ENCODE measurements around the gene CCDC183. TPM values are rescaled to one million over a fixed set of nuclear protein-coding genes. Genes with fewer than 3 reads are reported as not detected.

The CCDC183 gene
- total and polyA plus RNA-seq, 2 of the 4 experiments (the other 2 are of a cell fraction), result under 0.01 to 0.29 TPM

- Histone ChIP-seq H2BK20ac (ENCODE audit: low read depth, low read length) (no peak overlapping the region), H3K27me3 (ENCODE audit: control insufficient read depth, insufficient read depth, low read length) (peaks cover 30% of the 10 kb centered on the region; the same call in 1 of the 2 replicates), H3K4ac (ENCODE audit: low read depth, low read length) (no peak overlapping the region), H3K9ac (ENCODE audit: low read depth, low read length) (no peak overlapping the region), H3K14ac (replicated peaks; ENCODE audit: low read depth, low read length) (no peak overlapping the region), H3K4me1 (ENCODE audit: control insufficient read depth, insufficient read depth, low read length) (no peaks in the 10 kb centered on the region), H3K23ac (ENCODE audit: low read depth, low read length) (no peak overlapping the region), H3K36me3 (ENCODE audit: control insufficient read depth, insufficient read depth, low read length) (no peaks in the 10 kb centered on the region), H3K9me3 (ENCODE audit: control insufficient read depth, insufficient read depth, low read length) (peaks cover 4% of the 10 kb centered on the region), H2BK120ac (ENCODE audit: low read depth, low read length) (no peak overlapping the region), H3K9me1 (ENCODE audit: insufficient read depth, low read length) (no peaks in the 10 kb centered on the region), H2AK9ac (replicated peaks; ENCODE audit: low read depth, low read length, poor library complexity) (no peak overlapping the region), H4K20me1 (ENCODE audit: insufficient read depth, low read length) (no peaks in the 10 kb centered on the region; the same call in 1 of the 2 replicates), H3K56ac (ENCODE audit: extremely low read depth, insufficient read depth, low read length) (no peak overlapping the region), H4K8ac (ENCODE audit: low read depth in 2 of 2, low read length in 2 of 2) (no peak overlapping the region), H3K4me3 (ENCODE audit: insufficient read depth, low read depth, low read length) (no peak overlapping the region), H3K4me2 (ENCODE audit: low read depth, low read length) (no peak overlapping the region), H2BK15ac (ENCODE audit: low read depth, low read length) (no peak overlapping the region), H4K91ac (ENCODE audit: insufficient read depth, low read depth, low read length) (no peak overlapping the region), H2AFZ (replicated peaks; ENCODE audit: low read length, poor library complexity) (no peak overlapping the region), H2BK5ac (ENCODE audit: low read depth, low read length, poor library complexity, severe bottlenecking) (no peak overlapping the region), H3K27ac (ENCODE audit: insufficient read depth, low read length) (no peak overlapping the region), H4K5ac (ENCODE audit: low read depth, low read length) (no peak overlapping the region), H3K79me1 (ENCODE audit: low read depth in 1 of 2, low read length in 2 of 2) (no peaks in the 10 kb centered on the region), H3K18ac (ENCODE audit: low read depth, low read length) (no peak overlapping the region), H2AK5ac (ENCODE audit: low read depth, low read length) (no peak overlapping the region)
- dilution Hi-C loops (cut with HindIII; ENCODE audit: low sequenced_read_pairs, unreplicated experiment) (no loop called here), in situ Hi-C loops (cut with MboI; ENCODE audit: low sequenced_read_pairs) (no loop called here), intact Hi-C loops (cut with micrococcal nuclease) (no loop called here)
- no TSS peak for BruUV-seq (replicated peaks)
- ATAC-seq (ENCODE audit: low read depth), result no peak
- POLR2A ChIA-PET (ENCODE audit: unreplicated experiment), result no interaction called here
- 72% methylated on average over 12 of the region's 22 CpGs; no CpG with 5 or more reads in 1 of the 2 experiments for WGBS, 2 experiments (ENCODE audit: extremely low coverage in 2 of 2, insufficient read length in 1 of 2)
- CTCF ChIA-PET, result no interaction called here
- no peak for DNase-seq
- TF ChIP-seq RCOR1 (IDR thresholded peaks at IDR 0.05; ENCODE audit: insufficient replicate concordance, low read length) (no peak), SMC3 (IDR thresholded peaks at IDR 0.05; ENCODE audit: low read depth, low read length) (no peak), POLR2A (IDR thresholded peaks at IDR 0.05; ENCODE audit: low read depth, low read length) (no peak), USF2 (IDR thresholded peaks at IDR 0.05; ENCODE audit: low read depth, low read length) (no peak), CTCF (conservative IDR thresholded peaks at IDR 0.05; ENCODE audit: low read depth, low read length) (no peak), MAZ (IDR thresholded peaks at IDR 0.05; ENCODE audit: borderline replicate concordance, low read depth, low read length) (no peak), RAD21 (IDR thresholded peaks at IDR 0.05; ENCODE audit: low read length) (no peak), BHLHE40 (IDR thresholded peaks at IDR 0.05; ENCODE audit: low read depth, low read length) (no peak), RFX5 (IDR thresholded peaks at IDR 0.05; ENCODE audit: low read depth, low read length) (no peak), ELK1 (IDR thresholded peaks at IDR 0.05; ENCODE audit: borderline replicate concordance, low read depth, low read length) (no peak), MAFK (IDR thresholded peaks at IDR 0.05; ENCODE audit: low read depth, low read length) (no peak), CEBPB (IDR thresholded peaks at IDR 0.05; ENCODE audit: low read depth, low read length) (no peak), CHD1 (IDR thresholded peaks at IDR 0.05; ENCODE audit: low read depth, low read length) (no peak), MXI1 (IDR thresholded peaks at IDR 0.05; ENCODE audit: borderline replicate concordance, low read depth, low read length) (no peak), NFE2L2 (IDR thresholded peaks at IDR 0.05; ENCODE audit: low read depth, low read length) (no peak)
Measured at GRCh38 chr9:136747161-136748060, 48.7 kb upstream of the CCDC183 start.
